ENCODE results near the gene KRT79. TPM values are rescaled to one million over a fixed set of nuclear protein-coding genes. Genes with fewer than 3 reads are reported as not detected.

KRT79 gene
- total RNA-seq, 1 experiment from 2014 or later = not detected

- H3K9me3 ChIP-seq (ENCODE audit: control insufficient read depth, insufficient read depth, low read depth, low read length) = no peaks in the 10 kb centered on the region
- H3K36me3 ChIP-seq (ENCODE audit: control insufficient read depth, insufficient read depth, low read length) = no peaks in the 10 kb centered on the region
- no TSS peak for BruUV-seq (replicated peaks)
- peaks cover 7% of the 10 kb centered on the region for H3K4me1 ChIP-seq (ENCODE audit: control insufficient read depth, insufficient read depth, low read length)
- intact Hi-C loops (cut with micrococcal nuclease; ENCODE audit: unreplicated experiment) = no loop called here
- no peak for TF ChIP-seq POLR2AphosphoS5 (IDR thresholded peaks at IDR 0.05; ENCODE audit: low read depth, low read length)
- no peak for TF ChIP-seq SIN3A (IDR thresholded peaks at IDR 0.05; ENCODE audit: borderline replicate concordance, insufficient read depth, low read depth, low read length)
- no peak for TF ChIP-seq CTCF (IDR thresholded peaks at IDR 0.05)
- TF ChIP-seq REST (IDR thresholded peaks at IDR 0.05; ENCODE audit: insufficient read depth in 1 of 2, low read depth in 2 of 2, low read length in 1 of 2) = no peak
- TF ChIP-seq TCF7L2 (IDR thresholded peaks at IDR 0.05; ENCODE audit: low read depth, low read length) = no peak
- no peak overlapping the region for H3K4me3 ChIP-seq (ENCODE audit: low read depth in 2 of 2, low read length in 2 of 2)
- H3K27me3 ChIP-seq (ENCODE audit: control insufficient read depth, insufficient read depth, low read length) = no peaks in the 10 kb centered on the region
- in situ Hi-C loops (cut with HindIII; ENCODE audit: low pct_unique_long_range_greater_than_20kb, low sequenced_read_pairs) = no loop called here
- POLR2A ChIA-PET = no interaction called here
- ATAC-seq (no peak), DNase-seq (ENCODE audit: low read depth, low spot score) (no peak)
- CTCF ChIA-PET = no interaction called here
- no peak overlapping the region for H3K27ac ChIP-seq (ENCODE audit: low read length)
Measured at GRCh38 chr12:52824741-52825410, 9.2 kb downstream of the KRT79 start.

- POLR2A ChIA-PET = no interaction called here
- in situ Hi-C loops (cut with HindIII; ENCODE audit: low pct_unique_long_range_greater_than_20kb, low sequenced_read_pairs) = no loop called here
Measured at GRCh38 chr12:52823761-52824450, 10.2 kb downstream of the KRT79 start.

More at GRCh38 chr12:52823761-52824450, 10.2 kb downstream of the KRT79 start:
- Histone ChIP-seq H3K4me3 (ENCODE audit: low read depth in 2 of 2, low read length in 2 of 2) (no peak overlapping the region), H3K27me3 (ENCODE audit: control insufficient read depth, insufficient read depth, low read length) (no peaks in the 10 kb centered on the region), H3K4me1 (ENCODE audit: control insufficient read depth, insufficient read depth, low read length) (peaks cover 7% of the 10 kb centered on the region), H3K27ac (ENCODE audit: low read length) (no peak overlapping the region), H3K9me3 (ENCODE audit: control insufficient read depth, insufficient read depth, low read depth, low read length) (no peaks in the 10 kb centered on the region), H3K36me3 (ENCODE audit: control insufficient read depth, insufficient read depth, low read length) (no peaks in the 10 kb centered on the region)
- intact Hi-C loops (cut with micrococcal nuclease; ENCODE audit: unreplicated experiment) = no loop called here
- DNase-seq (ENCODE audit: low read depth, low spot score) (no peak), ATAC-seq (no peak)
- CTCF ChIA-PET = no interaction called here
- no TSS peak for BruUV-seq (replicated peaks)
- TF ChIP-seq TCF7L2 (IDR thresholded peaks at IDR 0.05; ENCODE audit: low read depth, low read length) = no peak

All from Panc1 (cell line).